Measurements from ENCODE around the gene RCAN1. TPM values are rescaled to one million over a fixed set of nuclear protein-coding genes. Genes with fewer than 3 reads are reported as not detected.
"Not testable (repeated sequence)": the region's sequence is repeated elsewhere in the genome, so short reads cannot be mapped to it uniquely, and the experiment has no call there.

RCAN1 gene
- total RNA-seq, 1 donor from 2014 or later = 12.5 TPM

GRCh38 chr21:34609244-34609932, 5.5 kb downstream of the RCAN1 start:
- Histone ChIP-seq H3K9me3 (no peaks in the 10 kb centered on the region), H3K27me3 (no peaks in the 10 kb centered on the region), H3K4me1 (peaks cover 0 to 2% of the 10 kb centered on the region in 2 donors), H3K27ac (no peak overlapping the region), H3K36me3 (no peaks in the 10 kb centered on the region), H3K4me3 (no peak overlapping the region)
- no peak for TF ChIP-seq CTCF (IDR thresholded peaks at IDR 0.05)
- intact Hi-C loops (cut with DNase I) = no loop called here
- no peak for DNase-seq (ENCODE audit: low spot score in 2 of 2)

GRCh38 chr21:34607376-34607775, 7.5 kb downstream of the RCAN1 start:
- H3K9me3 ChIP-seq; H3K27me3 ChIP-seq; intact Hi-C loops (cut with DNase I); H3K4me1 ChIP-seq; H3K36me3 ChIP-seq; DNase-seq (ENCODE audit: low spot score in 2 of 2); H3K4me3 ChIP-seq; H3K27ac ChIP-seq: not testable (repeated sequence)

- H3K27ac ChIP-seq = no peak overlapping the region
- peaks cover 0 to 5% of the 10 kb centered on the region in 2 donors for H3K4me1 ChIP-seq
- intact Hi-C loops (cut with DNase I) = no loop called here
- H3K9me3 ChIP-seq = no peaks in the 10 kb centered on the region
- H3K4me3 ChIP-seq = no peak overlapping the region
- no peaks in the 10 kb centered on the region for H3K36me3 ChIP-seq
- no peak for TF ChIP-seq CTCF (IDR thresholded peaks at IDR 0.05)
- H3K27me3 ChIP-seq = no peaks in the 10 kb centered on the region
- DNase-seq (ENCODE audit: low spot score in 2 of 2) = no peak
Observed at GRCh38 chr21:34606621-34607020, 8.3 kb downstream of the RCAN1 start.

DNA sequence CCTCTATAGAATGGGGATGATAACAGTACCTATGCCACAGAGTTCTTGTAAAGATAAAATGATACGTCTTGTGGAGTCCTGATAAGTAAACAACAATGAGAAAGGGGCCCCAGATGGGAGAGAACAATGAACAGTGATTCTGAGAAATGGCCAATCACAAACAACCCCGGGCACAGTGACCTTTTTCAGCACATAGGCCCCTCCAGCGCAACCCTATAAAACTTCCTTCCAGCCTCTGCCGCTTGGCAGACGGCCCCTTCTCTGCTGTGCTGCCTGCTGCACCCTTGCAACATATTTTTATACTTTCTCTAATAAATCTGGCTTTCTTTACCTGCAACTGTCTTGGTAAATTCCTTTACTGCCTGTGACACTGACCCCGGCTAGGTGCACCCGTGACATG, 8.9 kb downstream of the RCAN1 start:
- H3K27ac ChIP-seq = no peak overlapping the region
- DNase-seq (ENCODE audit: low spot score in 2 of 2) = no peak
- H3K36me3 ChIP-seq = no peaks in the 10 kb centered on the region
- peaks cover 0 to 5% of the 10 kb centered on the region in 2 donors for H3K4me1 ChIP-seq
- intact Hi-C loops (cut with DNase I) = no loop called here
- H3K9me3 ChIP-seq = no peaks in the 10 kb centered on the region
- no peaks in the 10 kb centered on the region for H3K27me3 ChIP-seq
- no peak overlapping the region for H3K4me3 ChIP-seq
- no peak for TF ChIP-seq CTCF (IDR thresholded peaks at IDR 0.05)

GRCh38 chr21:34604956-34605355, 10.0 kb downstream of the RCAN1 start:
- not testable (repeated sequence) for H3K27ac ChIP-seq; H3K27me3 ChIP-seq; H3K4me1 ChIP-seq; DNase-seq (ENCODE audit: low spot score in 2 of 2); H3K9me3 ChIP-seq; H3K4me3 ChIP-seq; H3K36me3 ChIP-seq
- intact Hi-C loops (cut with DNase I) = loop anchor here (5.0 kb wide), 1 partner anchor 83 kb away; no protein-coding TSS in a partner anchor

DNA sequence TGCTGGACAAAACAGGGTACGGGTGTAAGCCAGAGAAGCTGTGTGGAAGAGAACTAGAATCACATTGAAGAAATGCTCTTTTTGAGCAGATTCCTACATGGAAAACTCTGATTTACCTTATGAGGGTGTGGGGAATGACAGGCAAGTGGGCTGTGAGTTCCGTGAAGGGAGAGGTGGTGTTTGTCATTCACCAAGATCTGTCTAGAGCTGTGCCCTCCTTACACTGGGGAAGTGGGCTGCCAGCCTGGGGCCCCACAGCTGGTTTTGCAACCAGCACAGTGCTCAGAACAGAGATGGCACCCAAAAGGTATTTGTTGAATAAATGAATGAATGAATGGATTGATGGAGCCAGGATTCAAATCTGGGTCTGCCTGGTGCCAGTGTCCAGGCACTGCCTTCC, 10.4 kb downstream of the RCAN1 start:
- Histone ChIP-seq H3K9me3 (no peaks in the 10 kb centered on the region), H3K27ac (no peak overlapping the region), H3K27me3 (no peaks in the 10 kb centered on the region), H3K36me3 (no peaks in the 10 kb centered on the region), H3K4me1 (peaks cover 0 to 5% of the 10 kb centered on the region in 2 donors), H3K4me3 (no peak overlapping the region)
- no peak for TF ChIP-seq CTCF (IDR thresholded peaks at IDR 0.05)
- intact Hi-C loops (cut with DNase I) = loop anchor here (5.0 kb wide), 1 partner anchor 82 kb away; no protein-coding TSS in a partner anchor
- DNase-seq (ENCODE audit: low spot score in 2 of 2) = no peak

DNA sequence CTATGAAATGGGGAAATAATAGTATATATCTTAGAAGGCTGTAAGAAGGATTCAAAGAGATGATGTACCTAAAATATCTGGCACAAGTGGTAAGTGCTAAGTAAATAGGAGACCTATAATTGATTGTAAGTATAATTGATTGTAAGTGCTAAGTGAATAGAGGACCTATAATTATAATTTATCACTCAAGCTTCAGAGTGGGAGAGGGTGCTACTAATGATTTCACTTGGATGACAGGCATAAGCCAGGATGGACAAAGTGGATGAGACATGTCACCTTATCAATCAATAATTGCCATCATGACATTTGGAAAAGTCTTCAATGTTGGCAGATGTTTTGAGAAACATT, 11.2 kb downstream of the RCAN1 start:
- intact Hi-C loops (cut with DNase I) = loop anchor here (1.0 to 5.0 kb wide), 2 partner anchors 81 to 93 kb away; no protein-coding TSS in a partner anchor
- DNase-seq (ENCODE audit: low spot score in 2 of 2) = no peak
- Histone ChIP-seq H3K36me3 (no peaks in the 10 kb centered on the region), H3K4me1 (peaks cover 0 to 5% of the 10 kb centered on the region in 2 donors), H3K4me3 (no peak overlapping the region), H3K9me3 (no peaks in the 10 kb centered on the region), H3K27ac (no peak overlapping the region), H3K27me3 (no peaks in the 10 kb centered on the region)
- TF ChIP-seq CTCF (IDR thresholded peaks at IDR 0.05) = no peak
